ENCODE results near the gene AFF3. TPM values are rescaled to one million over a fixed set of nuclear protein-coding genes. Genes with fewer than 3 reads are reported as not detected.

AFF3 gene
- total RNA-seq, 1 experiment from 2014 or later: 0.22 TPM

DNA sequence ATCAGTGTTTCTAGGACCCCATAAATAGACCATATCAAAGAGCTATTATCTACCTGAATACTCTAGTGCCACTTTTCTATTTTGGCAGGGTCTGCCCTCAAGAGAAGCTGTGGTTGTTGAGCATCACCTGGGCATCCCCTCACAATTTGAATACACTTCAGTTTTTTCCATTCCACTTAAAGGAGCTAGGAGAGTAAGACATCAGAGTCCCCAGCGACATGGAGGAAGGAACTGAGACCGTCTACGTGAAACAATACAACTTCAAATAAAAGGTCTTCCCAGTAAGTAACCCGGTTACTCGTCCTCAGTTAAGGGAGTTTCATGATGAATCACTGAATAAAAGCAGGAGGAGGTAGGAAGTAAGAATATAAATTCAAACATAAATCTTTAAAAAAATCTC, 206.7 kb downstream of the AFF3 start:
- no peak overlapping the region for H2AFZ ChIP-seq (ENCODE audit: low read length)
- TF ChIP-seq CTCF (conservative IDR thresholded peaks at IDR 0.05): no peak
- no peaks in the 10 kb centered on the region for H3K36me3 Mint-ChIP-seq (ENCODE audit: insufficient read depth in 1 of 3, low read depth in 3 of 3)
- no peak overlapping the region for H3K56ac ChIP-seq (ENCODE audit: insufficient read length, low read depth, low read length)
- WGBS (ENCODE audit: extremely low coverage, insufficient read length, low lambda C conversion rate): no CpG with 5 or more reads among the region's 5 CpGs
- no peak overlapping the region for H3K27ac Mint-ChIP-seq
- no peak overlapping the region for H2BK15ac ChIP-seq (ENCODE audit: low read depth, low read length)
- no peaks in the 10 kb centered on the region for H3K4me1 ChIP-seq (ENCODE audit: insufficient read depth, low read length)
- no peak overlapping the region for H3K9ac ChIP-seq (ENCODE audit: extremely low read depth, insufficient read length, low read length)
- no peak overlapping the region for H3K4me3 Mint-ChIP-seq
- no peak overlapping the region for H4K5ac ChIP-seq (ENCODE audit: insufficient read length, low read depth, low read length)
- H2BK5ac ChIP-seq (ENCODE audit: insufficient read length, low read length): no peak overlapping the region
- H3K27me3 ChIP-seq (ENCODE audit: insufficient read depth, low read length): no peaks in the 10 kb centered on the region
- H4K91ac ChIP-seq (ENCODE audit: insufficient read length, low read depth, low read length): no peak overlapping the region
- no peaks in the 10 kb centered on the region for H3K79me1 ChIP-seq (ENCODE audit: insufficient read depth, low read depth, low read length, poor library complexity, severe bottlenecking)
- no peak for DNase-seq
- no peak overlapping the region for H2BK120ac ChIP-seq (ENCODE audit: low read depth, low read length, poor library complexity, severe bottlenecking)
- H2BK12ac ChIP-seq (ENCODE audit: insufficient read length, low read depth, low read length): no peak overlapping the region
- H3K14ac ChIP-seq (ENCODE audit: insufficient read depth, low read length): no peak overlapping the region
- H2AK5ac ChIP-seq (ENCODE audit: insufficient read length, low read length): no peak overlapping the region
- H3K4me1 Mint-ChIP-seq: peaks cover 0 to 6% of the 10 kb centered on the region in 2 experiments; a peak in 1 of 4 replicates
- no peak overlapping the region for H3K4me2 ChIP-seq (ENCODE audit: insufficient read depth, insufficient read length, low read length)
- H4K20me1 ChIP-seq (ENCODE audit: control insufficient read depth, insufficient read depth, insufficient read length): no peaks in the 10 kb centered on the region
- no peak overlapping the region for H3K27ac ChIP-seq (ENCODE audit: insufficient read length, low read depth, low read length)
- H2BK20ac ChIP-seq (ENCODE audit: low read depth, low read length, poor library complexity, severe bottlenecking): no peak overlapping the region
- no peak overlapping the region for H4K8ac ChIP-seq (replicated peaks; ENCODE audit: insufficient read length, low read depth, low read length)
- H3K27me3 Mint-ChIP-seq (ENCODE audit: low read depth): peaks cover 5% of the 10 kb centered on the region
- H3K79me2 ChIP-seq (ENCODE audit: insufficient read depth, low read length): no peaks in the 10 kb centered on the region
- no peak overlapping the region for H3T11ph ChIP-seq (ENCODE audit: low read length)
- no peaks in the 10 kb centered on the region for H3K9me3 Mint-ChIP-seq
- no peak overlapping the region for H3K4ac ChIP-seq (ENCODE audit: low read depth, low read length)
- H3K23ac ChIP-seq (ENCODE audit: insufficient read length, low read depth, low read length): no peak overlapping the region
- H3K9me3 ChIP-seq (ENCODE audit: control insufficient read depth, low read depth, low read length): no peaks in the 10 kb centered on the region
- no peak overlapping the region for H3K18ac ChIP-seq (ENCODE audit: insufficient read length, low read depth, low read length)
- H3K23me2 ChIP-seq (ENCODE audit: insufficient read length, low read depth, low read length, poor library complexity, severe bottlenecking): no peaks in the 10 kb centered on the region
